ENCODE data around the gene FAXC.

DNA sequence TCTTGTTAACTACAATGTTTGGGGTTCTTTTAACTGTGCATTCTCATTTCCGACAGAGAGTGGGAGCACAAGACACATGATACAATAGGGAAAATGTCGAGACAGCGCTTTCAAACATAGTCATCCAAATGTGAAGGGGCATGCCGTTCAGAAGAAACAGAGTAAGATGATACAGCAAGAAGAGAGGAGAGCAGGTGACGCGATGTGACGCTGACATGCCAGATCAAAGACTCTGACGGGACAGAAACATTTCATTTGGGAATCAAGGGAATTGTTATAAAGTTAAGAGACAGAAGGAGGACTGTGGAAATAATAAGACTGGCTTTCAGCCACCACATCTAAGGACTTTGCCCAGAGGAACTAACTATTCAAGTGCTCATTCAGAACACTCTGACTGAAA is 117.4 kb downstream of the FAXC start:
- TF ChIP-seq, protein P1, sequence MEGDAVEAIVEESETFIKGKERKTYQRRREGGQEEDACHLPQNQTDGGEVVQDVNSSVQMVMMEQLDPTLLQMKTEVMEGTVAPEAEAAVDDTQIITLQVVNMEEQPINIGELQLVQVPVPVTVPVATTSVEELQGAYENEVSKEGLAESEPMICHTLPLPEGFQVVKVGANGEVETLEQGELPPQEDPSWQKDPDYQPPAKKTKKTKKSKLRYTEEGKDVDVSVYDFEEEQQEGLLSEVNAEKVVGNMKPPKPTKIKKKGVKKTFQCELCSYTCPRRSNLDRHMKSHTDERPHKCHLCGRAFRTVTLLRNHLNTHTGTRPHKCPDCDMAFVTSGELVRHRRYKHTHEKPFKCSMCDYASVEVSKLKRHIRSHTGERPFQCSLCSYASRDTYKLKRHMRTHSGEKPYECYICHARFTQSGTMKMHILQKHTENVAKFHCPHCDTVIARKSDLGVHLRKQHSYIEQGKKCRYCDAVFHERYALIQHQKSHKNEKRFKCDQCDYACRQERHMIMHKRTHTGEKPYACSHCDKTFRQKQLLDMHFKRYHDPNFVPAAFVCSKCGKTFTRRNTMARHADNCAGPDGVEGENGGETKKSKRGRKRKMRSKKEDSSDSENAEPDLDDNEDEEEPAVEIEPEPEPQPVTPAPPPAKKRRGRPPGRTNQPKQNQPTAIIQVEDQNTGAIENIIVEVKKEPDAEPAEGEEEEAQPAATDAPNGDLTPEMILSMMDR (IDR thresholded peaks at IDR 0.05) = no peak
- no peak for TF ChIP-seq POLR2A (IDR thresholded peaks at IDR 0.05)

Data from ovary (tissue), 3 donors.